Mucosa of rectum (tissue), 2 donors: ENCODE data around the gene STARD10.
"Not testable (repeated sequence)": the region's sequence is repeated elsewhere in the genome, so short reads cannot be mapped to it uniquely, and the experiment has no call there.

ENCODE experiments used
- H3K27ac ChIP-seq, 2 donors: one replicate each; pipeline ENCODE4 v1.7.0; 2013; ENCODE audit warnings: inconsistent platforms in 2 of 2, low read depth in 2 of 2, low read length in 2 of 2
- H3K27me3 ChIP-seq, 2 donors: one replicate each; pipeline ENCODE4 v1.7.0; 2013; ENCODE audit warnings: low read length in 2 of 2; ENCODE audit not compliant: control insufficient read depth in 2 of 2, insufficient read depth in 2 of 2
- H3K36me3 ChIP-seq, 2 donors: one replicate each; pipeline ENCODE4 v1.7.0; 2013; ENCODE audit warnings: low read length in 2 of 2; ENCODE audit not compliant: control insufficient read depth in 2 of 2, insufficient read depth in 2 of 2
- H3K4me1 ChIP-seq, 2 donors: one replicate each; pipeline ENCODE4 v1.7.0; 2013; ENCODE audit warnings: low read length in 2 of 2, mild to moderate bottlenecking in 1 of 2; ENCODE audit not compliant: control insufficient read depth in 2 of 2, insufficient read depth in 2 of 2
- H3K4me3 ChIP-seq, 2 donors: one replicate each; pipeline ENCODE4 v1.7.0; 2013; ENCODE audit warnings: low read length in 2 of 2
- H3K9ac ChIP-seq, 2 donors: one replicate each; pipeline ENCODE4 v1.7.0; 2013; ENCODE audit warnings: low read length in 2 of 2, low read depth in 1 of 2, mild to moderate bottlenecking in 1 of 2
- H3K9me3 ChIP-seq, 2 donors: one replicate each; pipeline ENCODE4 v1.7.0; 2013; ENCODE audit warnings: low read length in 2 of 2; ENCODE audit not compliant: control insufficient read depth in 2 of 2
- donor health status: healthy.
- donor health status: Normal muscosa, but diverticular disease.

Gene STARD10

GRCh38 chr11:72818971-72819370 is 25.1 kb upstream of the STARD10 start:
- Histone ChIP-seq H3K27ac (no peak overlapping the region), H3K4me1 (peaks cover 22 to 24% of the 10 kb centered on the region in 2 donors), H3K36me3 (peaks cover 12 to 17% of the 10 kb centered on the region in 2 donors), H3K9ac (no peak overlapping the region), H3K27me3 (no peaks in the 10 kb centered on the region), H3K9me3 (no peaks in the 10 kb centered on the region), H3K4me3 (no peak overlapping the region)

GRCh38 chr11:72817966-72818365 is 24.1 kb upstream of the STARD10 start:
- peaks cover 12 to 17% of the 10 kb centered on the region in 2 donors for H3K36me3 ChIP-seq
- H3K9ac ChIP-seq = no peak overlapping the region
- no peaks in the 10 kb centered on the region for H3K9me3 ChIP-seq
- H3K27me3 ChIP-seq = no peaks in the 10 kb centered on the region
- H3K4me3 ChIP-seq = no peak overlapping the region
- H3K27ac ChIP-seq = no peak overlapping the region
- peaks cover 28% of the 10 kb centered on the region in 2 donors for H3K4me1 ChIP-seq

DNA sequence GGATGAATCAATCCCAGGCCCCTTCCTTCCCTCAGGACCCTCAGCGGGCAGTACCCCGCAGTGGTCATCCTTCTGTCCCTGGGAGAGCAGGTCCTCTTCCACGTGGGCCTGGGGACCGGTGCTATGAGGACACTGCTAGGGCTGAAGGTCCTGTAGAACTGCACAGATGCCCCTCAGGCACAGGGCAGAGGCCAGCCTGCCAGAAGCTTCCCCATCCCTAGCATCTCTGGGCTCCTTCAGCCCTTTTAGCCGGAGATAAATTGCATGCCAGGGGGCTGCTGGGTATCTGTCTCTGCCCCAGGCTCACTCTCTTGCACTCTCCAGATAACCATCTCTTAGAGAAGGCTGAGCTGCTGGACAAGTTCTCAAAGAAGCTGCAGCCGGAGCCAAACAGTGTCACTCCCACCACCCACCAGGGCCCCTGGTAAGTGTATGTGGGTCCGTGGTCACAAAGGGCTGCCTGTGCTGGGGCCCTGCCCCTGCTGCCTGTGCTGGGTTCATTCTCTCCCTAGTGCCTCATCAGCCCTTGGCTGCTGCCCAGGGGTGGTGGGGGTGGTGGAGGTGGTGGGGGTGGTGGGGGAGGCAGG is 22.6 kb upstream of the STARD10 start:
- Histone ChIP-seq H3K27ac (no peak overlapping the region), H3K36me3 (peaks cover 12 to 17% of the 10 kb centered on the region in 2 donors), H3K9me3 (no peaks in the 10 kb centered on the region), H3K27me3 (no peaks in the 10 kb centered on the region), H3K4me1 (peaks cover 28 to 31% of the 10 kb centered on the region in 2 donors), H3K4me3 (peak overlapping the region in 1 of 2 donors; percentile 10), H3K9ac (no peak overlapping the region)

DNA sequence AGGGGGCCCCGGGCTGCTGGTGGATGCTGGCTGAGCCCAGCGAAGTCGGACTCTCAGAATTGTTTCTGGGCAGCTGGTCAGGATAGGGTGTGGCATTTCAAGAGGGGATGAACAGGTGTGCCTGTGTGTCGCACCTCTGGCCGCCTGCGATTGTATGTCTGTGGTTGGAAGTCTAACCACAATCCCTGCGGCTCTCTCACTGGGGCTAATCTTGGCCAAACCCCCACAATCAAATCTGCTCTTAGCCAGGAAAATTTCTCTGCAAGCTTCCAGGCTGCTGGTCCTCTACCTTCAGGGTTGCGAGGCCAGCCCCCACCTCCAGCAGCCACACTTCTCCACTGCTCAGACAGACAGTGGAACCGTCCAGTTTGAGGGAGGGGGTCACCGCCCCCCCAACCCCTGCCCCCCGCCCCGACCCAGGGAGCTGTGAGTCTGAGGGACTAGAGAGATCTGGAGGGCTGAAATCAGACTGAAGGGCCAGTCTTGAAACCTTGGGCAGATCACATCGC is 21.3 kb upstream of the STARD10 start:
- peaks cover 7 to 19% of the 10 kb centered on the region in 2 donors for H3K36me3 ChIP-seq
- H3K27me3 ChIP-seq = no peaks in the 10 kb centered on the region
- peaks cover 19 to 22% of the 10 kb centered on the region in 2 donors for H3K4me1 ChIP-seq
- H3K9ac ChIP-seq = peak overlapping the region; percentile 83 to 92
- H3K4me3 ChIP-seq = peak overlapping the region; percentile 90 to 93
- peak overlapping the region; percentile 94 to 96 for H3K27ac ChIP-seq
- no peaks in the 10 kb centered on the region for H3K9me3 ChIP-seq

- no peaks in the 10 kb centered on the region for H3K27me3 ChIP-seq
- H3K9ac ChIP-seq = peak within 1 kb of the TSS; percentile 83 to 92
- H3K9me3 ChIP-seq = no peaks in the 10 kb centered on the region
- peak within 1 kb of the TSS; percentile 90 to 93 for H3K4me3 ChIP-seq
- H3K27ac ChIP-seq = peak within 1 kb of the TSS; percentile 94 to 96
- H3K36me3 ChIP-seq = peaks cover 7 to 19% of the 10 kb centered on the region in 2 donors
- H3K4me1 ChIP-seq = peaks cover 19 to 22% of the 10 kb centered on the region in 2 donors
These were observed 20.7 kb upstream of the STARD10 start, which contains the start of gene ATG16L2 for GRCh38 chr11:72814286-72815109. Gene ATG16L2 (plus strand): TSS chr11:72814411. CDS start chr11:72814446, 35 bp downstream.

DNA sequence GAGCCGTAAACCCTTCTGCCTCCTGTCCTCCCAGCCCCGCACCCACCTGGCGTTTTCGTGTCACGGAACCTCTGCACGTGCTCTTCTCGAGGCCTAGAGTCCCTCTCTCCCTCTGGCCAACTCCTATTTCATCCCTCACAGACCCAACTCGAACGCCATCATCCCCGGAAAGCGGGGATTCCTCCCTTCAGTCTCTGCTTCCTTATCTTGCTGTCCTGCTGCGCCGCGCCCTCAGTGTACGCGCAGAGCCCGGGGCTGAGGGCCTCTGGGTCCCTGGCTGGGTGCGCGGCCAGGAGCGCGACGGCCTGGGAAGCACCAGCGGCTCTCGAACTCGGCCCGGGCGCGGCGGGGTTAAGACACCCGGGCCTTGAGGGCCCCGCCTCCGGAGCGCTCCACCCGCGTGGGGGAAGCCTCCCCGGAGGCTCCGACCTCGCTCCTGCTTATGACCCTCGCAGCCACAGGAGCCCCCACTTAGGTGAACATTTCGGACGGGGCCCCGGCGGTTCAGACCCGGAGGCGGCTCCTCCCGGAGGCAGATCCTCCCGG is 20.0 kb upstream of the STARD10 start:
- peak overlapping the region; percentile 83 to 92 for H3K9ac ChIP-seq
- peak overlapping the region; percentile 94 to 96 for H3K27ac ChIP-seq
- H3K4me1 ChIP-seq = peaks cover 19 to 22% of the 10 kb centered on the region in 2 donors
- no peaks in the 10 kb centered on the region for H3K9me3 ChIP-seq
- H3K4me3 ChIP-seq = peak overlapping the region; percentile 90 to 93
- no peaks in the 10 kb centered on the region for H3K27me3 ChIP-seq
- H3K36me3 ChIP-seq = peaks cover 5 to 19% of the 10 kb centered on the region in 2 donors

DNA sequence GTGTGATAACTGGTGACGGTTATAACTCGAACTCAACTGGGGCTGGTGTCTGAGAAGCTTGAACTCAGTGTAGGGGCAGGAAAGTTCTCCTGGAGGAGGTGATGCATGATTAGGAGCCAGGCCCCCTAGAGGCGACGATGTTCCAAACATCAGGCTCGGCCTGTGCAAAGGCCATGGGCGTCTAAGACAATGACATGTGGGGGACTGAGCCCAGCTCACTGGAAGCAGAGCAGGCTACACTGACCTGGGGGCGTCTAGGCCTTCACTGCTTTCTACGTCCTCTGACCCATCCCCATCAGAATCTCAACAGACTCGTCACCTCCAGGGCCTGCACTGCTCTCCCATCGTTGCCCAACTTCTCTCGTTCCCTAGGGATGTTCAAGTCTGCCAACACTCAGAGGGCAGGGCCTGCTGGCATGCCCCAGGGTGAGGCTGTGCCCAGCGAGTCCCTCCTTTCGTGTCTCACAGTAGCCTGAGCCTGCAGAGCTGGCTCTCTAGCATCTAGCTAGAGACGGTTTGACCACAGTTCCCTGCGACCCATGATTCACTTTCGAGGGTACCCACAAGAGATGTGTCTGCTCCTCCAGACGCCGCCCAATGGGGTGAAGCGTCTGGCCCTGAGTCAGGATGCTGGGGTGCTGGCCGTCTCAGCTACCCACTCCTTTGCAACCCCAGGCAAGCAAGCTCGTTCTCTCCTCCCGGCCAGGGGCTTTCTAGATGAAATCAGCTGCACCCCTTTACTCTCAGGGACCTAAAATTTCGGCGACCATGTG is 19.3 kb upstream of the STARD10 start:
- Histone ChIP-seq H3K27me3 (no peaks in the 10 kb centered on the region), H3K4me1 (peaks cover 19 to 22% of the 10 kb centered on the region in 2 donors), H3K9me3 (no peaks in the 10 kb centered on the region), H3K36me3 (peaks cover 5 to 12% of the 10 kb centered on the region in 2 donors), H3K27ac (peak overlapping the region; percentile 94 to 96), H3K9ac (peak overlapping the region; percentile 83 to 92), H3K4me3 (peak overlapping the region; percentile 90 to 93)

DNA sequence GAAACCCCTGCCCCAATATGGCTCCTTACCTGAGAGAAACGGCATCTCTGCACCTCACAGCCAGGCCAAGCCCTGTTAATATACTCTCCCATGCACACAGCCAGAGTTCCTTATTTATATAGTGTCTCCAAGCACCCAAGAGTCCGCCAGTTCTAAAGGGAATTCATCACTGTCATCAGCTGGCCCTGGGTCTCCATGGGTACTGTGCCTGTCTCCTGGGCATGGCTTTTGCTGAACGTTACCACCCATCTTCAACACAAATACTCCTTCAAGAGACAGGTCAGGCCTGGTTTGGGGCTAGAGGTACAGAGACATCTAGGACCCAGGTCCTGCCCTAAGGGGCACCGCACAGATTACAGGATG is 18.7 kb upstream of the STARD10 start:
- Histone ChIP-seq H3K9ac (peak overlapping the region; percentile 43 to 83), H3K9me3 (no peaks in the 10 kb centered on the region), H3K27me3 (no peaks in the 10 kb centered on the region), H3K27ac (peak overlapping the region; percentile 94 to 96), H3K36me3 (peaks cover 0 to 7% of the 10 kb centered on the region in 2 donors), H3K4me3 (peak overlapping the region; percentile 90 to 93), H3K4me1 (peaks cover 19 to 22% of the 10 kb centered on the region in 2 donors)

- H3K4me3 ChIP-seq, H3K27me3 ChIP-seq, H3K9me3 ChIP-seq, H3K27ac ChIP-seq, H3K9ac ChIP-seq, H3K36me3 ChIP-seq: not testable (repeated sequence)
- H3K4me1 ChIP-seq = peaks cover 19 to 22% of the 10 kb centered on the region in 2 donors
These were observed 17.8 kb upstream of the STARD10 start for GRCh38 chr11:72811686-72812085.
